Mucosa of descending colon (tissue), 3 donors: Measurements from ENCODE around the gene FOXI2. TPM values are rescaled to one million over a fixed set of nuclear protein-coding genes. Genes with fewer than 3 reads are reported as not detected.

Experiments used
- ATAC-seq: fragments of 200-7000 bp; cut with Tn5 transposase; one replicate; pipeline ENCODE4 v1.9.1; 2020; ENCODE audit warnings: mild to moderate bottlenecking, moderate library complexity
- DNase-seq, 3 donors: peaks; one replicate each; pipeline ENCODE4 v3.0.0-alpha.2; 2020
- H3K36me3 ChIP-seq: fragments of 200-600 bp; one replicate; pipeline ENCODE4 v1.8.0; 2021; ENCODE audit warnings: low read depth, mild to moderate bottlenecking
- H3K4me1 ChIP-seq: fragments of 200-600 bp; one replicate; pipeline ENCODE4 v1.8.0; 2021; ENCODE audit warnings: low read depth, mild to moderate bottlenecking
- H3K4me3 ChIP-seq: fragments of 200-600 bp; one replicate; pipeline ENCODE4 v1.8.0; 2021; ENCODE audit warnings: mild to moderate bottlenecking
- H3K9me3 ChIP-seq: fragments of 200-600 bp; one replicate; pipeline ENCODE4 v1.8.0; 2021; ENCODE audit warnings: mild to moderate bottlenecking
- intact Hi-C, 2 donors: fragments of 100-400 bp; cut with DNase I in 1 of 2; cut with micrococcal nuclease in 1 of 2; formaldehyde crosslinking; loops; one replicate each; pipeline versions ENCODE4 v1.11.0 to v1.11.1; 2022; cut with DNase I, micrococcal nuclease
- long read RNA-seq, 2 donors: library from polyadenylated mRNA; unstranded; transcript quantifications; one replicate each; pipeline ENCODE4 v2.0.0, GENCODE V29; 2019 to 2021
- total RNA-seq, 3 donors: library from RNA; stranded (reverse); fragmentation: NEBNext Ultra II Directional in 2 of 3; extraction: Animal tissue kit (Norgen Biotek cat#: 25700) in 2 of 3; gene quantifications; one replicate each; pipeline versions ENCODE4 v1.2.1 to v1.2.4, GENCODE V29; 2021 to 2023
- TF ChIP-seq, protein P1 (sequence below): fragments of 200-600 bp; IDR thresholded peaks from one replicate; pipeline ENCODE4 v1.8.0; 2022; ENCODE audit warnings: antibody characterized with exemption, mild to moderate bottlenecking
- donor health status: DM: no; HTN: no; CAD: no; lungs with moderate emphysema.
- donor health status: DM: no; HTN: no; CAD: no.
- donor health status: DM: no; HTN: yes; CAD: no.

The FOXI2 gene
- total RNA-seq = under 1 TPM in 1 of 3 donors, not detected in 2; 0.12 TPM
- long read RNA-seq, donor 1 = 0 reads
- long read RNA-seq, donor 2 = 0 reads

DNA sequence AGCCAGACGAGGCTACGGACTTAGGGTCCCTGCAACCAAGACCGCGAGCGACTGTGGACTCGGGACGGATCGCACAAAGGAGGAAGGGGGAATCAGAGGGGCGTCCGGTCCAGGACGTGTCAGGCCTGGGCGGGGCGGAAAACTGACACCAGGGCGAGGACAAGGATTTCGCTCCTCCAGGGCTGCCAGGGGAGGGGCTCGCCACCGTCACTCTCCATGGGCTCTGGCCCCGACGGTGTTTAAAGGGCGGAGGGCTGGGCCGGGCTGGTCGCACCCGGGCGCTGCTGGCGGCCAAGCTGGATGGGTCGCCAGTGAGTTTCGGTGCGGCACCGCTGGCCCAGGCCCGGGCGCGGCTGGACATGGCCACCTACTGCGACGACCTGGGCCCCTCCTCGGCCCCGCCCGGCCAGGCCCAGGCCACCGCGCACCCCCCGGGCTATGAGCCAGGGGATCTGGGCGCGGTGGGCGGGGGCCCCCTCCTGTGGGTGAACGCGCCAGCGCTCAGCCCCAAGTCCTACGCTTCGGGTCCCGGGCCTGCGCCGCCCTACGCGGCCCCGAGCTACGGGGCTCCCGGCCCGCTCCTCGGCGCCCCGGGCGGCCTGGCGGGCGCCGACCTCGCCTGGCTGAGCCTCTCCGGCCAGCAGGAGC, at the start of gene FOXI2:
FOXI2 (plus strand) TSS at position 271 of the 648 bp plus-strand sequence; CDS start at position 360, 89 bp downstream.
- intact Hi-C loops = no loop called here
- Histone ChIP-seq H3K4me1 (peaks cover 2% of the 10 kb centered on the region), H3K9me3 (no peaks in the 10 kb centered on the region), H3K36me3 (no peaks in the 10 kb centered on the region), H3K4me3 (no peak within 1 kb of the TSS)
- ATAC-seq (peak; percentile 21), DNase-seq (no peak)
- TF ChIP-seq, protein P1, sequence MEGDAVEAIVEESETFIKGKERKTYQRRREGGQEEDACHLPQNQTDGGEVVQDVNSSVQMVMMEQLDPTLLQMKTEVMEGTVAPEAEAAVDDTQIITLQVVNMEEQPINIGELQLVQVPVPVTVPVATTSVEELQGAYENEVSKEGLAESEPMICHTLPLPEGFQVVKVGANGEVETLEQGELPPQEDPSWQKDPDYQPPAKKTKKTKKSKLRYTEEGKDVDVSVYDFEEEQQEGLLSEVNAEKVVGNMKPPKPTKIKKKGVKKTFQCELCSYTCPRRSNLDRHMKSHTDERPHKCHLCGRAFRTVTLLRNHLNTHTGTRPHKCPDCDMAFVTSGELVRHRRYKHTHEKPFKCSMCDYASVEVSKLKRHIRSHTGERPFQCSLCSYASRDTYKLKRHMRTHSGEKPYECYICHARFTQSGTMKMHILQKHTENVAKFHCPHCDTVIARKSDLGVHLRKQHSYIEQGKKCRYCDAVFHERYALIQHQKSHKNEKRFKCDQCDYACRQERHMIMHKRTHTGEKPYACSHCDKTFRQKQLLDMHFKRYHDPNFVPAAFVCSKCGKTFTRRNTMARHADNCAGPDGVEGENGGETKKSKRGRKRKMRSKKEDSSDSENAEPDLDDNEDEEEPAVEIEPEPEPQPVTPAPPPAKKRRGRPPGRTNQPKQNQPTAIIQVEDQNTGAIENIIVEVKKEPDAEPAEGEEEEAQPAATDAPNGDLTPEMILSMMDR = no peak

DNA sequence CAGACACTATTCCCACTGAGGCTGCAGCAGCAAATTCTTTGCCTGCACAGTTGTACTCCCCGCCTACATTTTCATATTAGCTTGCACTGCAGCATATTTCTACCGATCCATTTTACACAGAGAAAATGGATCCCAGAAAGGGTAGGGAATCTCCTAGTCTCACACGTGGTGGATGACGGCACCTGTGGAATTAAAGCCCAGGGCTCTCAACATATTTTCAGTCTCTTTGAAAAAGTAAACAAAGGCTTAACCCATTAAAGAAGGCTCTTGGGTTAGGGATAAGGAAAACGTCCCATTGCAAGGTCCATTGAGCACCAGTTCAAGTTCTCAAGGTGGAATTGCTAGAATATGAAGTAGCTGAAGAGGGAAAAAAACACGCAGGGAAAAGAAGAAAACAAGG, 49.4 kb upstream of the FOXI2 start:
- Histone ChIP-seq H3K36me3 (no peaks in the 10 kb centered on the region), H3K4me1 (no peaks in the 10 kb centered on the region), H3K9me3 (no peaks in the 10 kb centered on the region), H3K4me3 (no peak overlapping the region)
- ATAC-seq (no peak), DNase-seq (no peak)
- TF ChIP-seq, protein P1 = no peak
- intact Hi-C loops = no loop called here

DNA sequence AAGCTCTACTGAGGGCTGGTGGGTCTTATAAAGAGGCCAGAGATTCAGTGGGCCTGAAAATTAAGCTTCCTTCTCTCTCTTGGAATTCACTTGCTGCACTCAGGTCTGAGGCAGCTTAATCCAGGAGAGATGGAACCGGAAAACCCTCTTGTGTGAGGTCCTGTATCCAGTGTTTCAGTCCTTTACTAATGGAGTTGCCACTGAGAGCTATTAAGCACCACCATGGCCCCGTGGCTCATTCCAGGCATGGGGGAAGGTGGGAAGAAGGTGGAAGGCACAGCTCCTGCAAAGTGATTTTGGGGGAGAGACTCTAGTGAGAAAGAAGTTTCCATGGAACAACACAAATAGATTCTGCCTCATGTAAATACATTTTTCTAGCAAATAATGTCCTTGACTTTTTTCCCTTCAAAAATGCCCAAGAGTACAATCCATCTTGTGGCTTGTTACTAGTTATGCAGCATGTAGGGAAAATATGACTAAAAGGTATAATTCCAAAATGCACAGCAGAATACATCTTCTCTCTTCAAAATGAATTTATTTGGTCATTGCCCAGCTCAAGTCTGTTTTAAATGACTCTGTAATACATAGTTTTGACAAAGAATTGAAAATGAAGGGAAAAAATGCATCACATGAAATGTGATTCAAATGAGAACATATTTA, 46.7 kb upstream of the FOXI2 start:
- ATAC-seq = no peak
- no peak overlapping the region for H3K4me3 ChIP-seq
- H3K4me1 ChIP-seq = no peaks in the 10 kb centered on the region
- no peaks in the 10 kb centered on the region for H3K36me3 ChIP-seq
- no peak for DNase-seq
- intact Hi-C loops = no loop called here
- TF ChIP-seq, protein P1 = no peak
- no peaks in the 10 kb centered on the region for H3K9me3 ChIP-seq

DNA sequence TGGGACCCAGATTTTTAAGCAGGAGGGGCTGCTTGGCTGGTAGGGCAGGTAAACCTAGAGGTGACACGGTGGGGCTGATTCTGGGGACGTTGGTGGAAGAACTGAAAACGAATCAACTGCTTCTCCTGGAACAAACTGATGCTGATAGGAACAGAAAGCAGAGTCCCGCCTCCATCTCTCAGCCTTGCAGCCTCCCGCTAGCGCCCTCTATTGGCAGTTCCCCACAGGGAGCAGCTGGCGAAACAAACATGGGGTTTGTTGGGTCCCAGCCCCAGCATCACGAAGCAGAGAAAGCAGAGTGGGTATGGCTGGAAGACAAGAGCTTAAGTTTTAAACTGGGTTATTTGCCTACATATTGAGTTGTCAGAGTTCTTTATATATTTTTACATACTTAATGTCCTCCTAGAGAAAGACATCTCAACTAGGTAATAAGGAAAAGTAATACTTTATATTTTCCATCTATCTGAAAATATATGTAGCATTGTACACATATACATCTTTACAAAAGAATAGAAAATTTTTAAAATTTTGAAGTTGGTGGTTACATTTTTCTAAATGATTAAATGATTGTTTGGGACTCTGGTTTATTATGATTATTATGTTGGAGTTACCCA, 42.3 kb upstream of the FOXI2 start:
- Histone ChIP-seq H3K4me1 (no peaks in the 10 kb centered on the region), H3K4me3 (no peak overlapping the region), H3K9me3 (no peaks in the 10 kb centered on the region), H3K36me3 (no peaks in the 10 kb centered on the region)
- peak in 2 of 3 donors; percentile 46 to 64 for DNase-seq
- ATAC-seq = peak; percentile 75
- intact Hi-C loops = no loop called here
- TF ChIP-seq, protein P1 = peak; percentile 11

DNA sequence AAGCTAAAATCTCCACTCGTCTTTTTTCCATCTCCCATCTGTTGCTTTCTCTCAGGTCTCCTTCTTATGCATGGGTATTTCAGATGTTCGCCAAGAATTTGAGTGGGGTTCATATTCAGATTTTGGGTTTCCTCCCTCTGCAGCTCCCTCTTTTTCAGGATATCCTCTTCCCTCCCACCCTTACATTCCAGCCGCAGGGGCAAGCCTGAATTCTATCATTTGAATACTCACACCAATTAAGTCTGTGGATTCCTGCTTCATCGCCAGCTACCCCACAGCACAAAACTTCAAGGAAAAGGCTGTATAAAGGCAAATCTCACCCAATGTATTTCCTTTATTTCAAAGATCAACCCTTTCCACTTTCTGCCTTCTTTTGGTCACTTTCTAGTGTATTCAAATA, 41.6 kb upstream of the FOXI2 start:
- intact Hi-C loops = no loop called here
- Histone ChIP-seq H3K4me3 (no peak overlapping the region), H3K4me1 (no peaks in the 10 kb centered on the region), H3K36me3 (no peaks in the 10 kb centered on the region), H3K9me3 (no peaks in the 10 kb centered on the region)
- ATAC-seq (no peak), DNase-seq (no peak)
- TF ChIP-seq, protein P1 = no peak
